Natural killer cell (primary cell): ENCODE measurements around the gene MKX. TPM values are rescaled to one million over a fixed set of nuclear protein-coding genes. Genes with fewer than 3 reads are reported as not detected.

ENCODE experiments used
- ATAC-seq, 3 donors: fragments of 150-1000 bp in 2 of 3; fragments of 200-7000 bp in 1 of 3; cut with Tn5 transposase; 1 replicate in 1 of 3; 2 replicates in 2 of 3; pipeline ENCODE4 v1.10.0; 2021; ENCODE audit warnings: mild to moderate bottlenecking in 2 of 3, moderate library complexity in 2 of 3
- DNase-seq, 2 donors: peaks; one replicate each; pipeline versions ENCODE4 v3.0.0 to v3.0.0-alpha.2; 2013 to 2021; ENCODE audit warnings: mixed read lengths in 1 of 2
- H3K27ac ChIP-seq: one replicate; pipeline ENCODE4 v1.5.1; 2013; ENCODE audit warnings: mild to moderate bottlenecking, low read length
- H3K27me3 ChIP-seq: one replicate; pipeline ENCODE4 v1.6.1; 2013; ENCODE audit warnings: low read length; ENCODE audit not compliant: control insufficient read depth, insufficient read depth
- H3K36me3 ChIP-seq: one replicate; pipeline ENCODE4 v1.6.1; 2013; ENCODE audit warnings: low read length; ENCODE audit not compliant: control insufficient read depth, insufficient read depth
- H3K4me1 ChIP-seq: one replicate; pipeline ENCODE4 v1.6.1; 2013; ENCODE audit warnings: low read length; ENCODE audit not compliant: control insufficient read depth, insufficient read depth
- H3K4me3 ChIP-seq: one replicate; pipeline ENCODE4 v1.5.1; 2013; ENCODE audit warnings: low read length
- H3K9me3 ChIP-seq: one replicate; pipeline ENCODE4 v1.6.1; 2013; ENCODE audit warnings: low read length; ENCODE audit not compliant: control insufficient read depth, insufficient read depth
- H3K27ac Mint-ChIP-seq, 2 donors: one replicate each; pipeline ENCODE4 v1.8.0; 2022; ENCODE audit warnings: mild to moderate bottlenecking in 2 of 2, mixed read lengths in 2 of 2, moderate library complexity in 1 of 2
- H3K27me3 Mint-ChIP-seq, 2 donors: one replicate each; pipeline ENCODE4 v1.8.0; 2022; ENCODE audit warnings: low read depth in 2 of 2, mixed read lengths in 2 of 2
- H3K36me3 Mint-ChIP-seq: one replicate; pipeline ENCODE4 v1.8.0; 2022; ENCODE audit warnings: mixed read lengths
- H3K4me1 Mint-ChIP-seq, 2 donors: one replicate each; pipeline ENCODE4 v1.8.0; 2022; ENCODE audit warnings: mixed read lengths in 2 of 2
- H3K4me3 Mint-ChIP-seq: one replicate; pipeline ENCODE4 v1.8.0; 2022; ENCODE audit warnings: mild to moderate bottlenecking, moderate library complexity, mixed read lengths
- H3K9me3 Mint-ChIP-seq, 2 donors: one replicate each; pipeline ENCODE4 v1.8.0; 2022; ENCODE audit warnings: mixed read lengths in 2 of 2
- CTCF ChIP-seq: fragments of 200-600 bp; IDR thresholded peaks from one replicate; pipeline ENCODE4 v1.8.0; 2022; ENCODE audit warnings: antibody characterized with exemption
- WGBS: methylation state at CpG from one replicate; pipeline ENCODE4 v1.1.7; 2013; ENCODE audit warnings: missing lambda C conversion rate; ENCODE audit not compliant: insufficient coverage; 5-methylcytosine and 5-hydroxymethylcytosine counted together
- intact Hi-C: fragments of 100-400 bp; cut with micrococcal nuclease; formaldehyde crosslinking; loops from one replicate; pipeline ENCODE4 v1.14.2; 2022
- total RNA-seq, 4 donors: library from RNA; stranded (reverse); fragments of 120-200 nt in 1 of 4; gene quantifications; one replicate each; pipeline versions ENCODE4 v1.2.3 to v1.2.4, GENCODE V29; 2013 to 2022

MKX gene
- total RNA-seq, 3 donors from 2014 or later (not counting 1 experiment from before 2014, with no cell fraction given) = not detected

GRCh38 chr10:27643301-27643700, 102.3 kb downstream of the MKX start:
- Histone ChIP-seq H3K9me3 (no peaks in the 10 kb centered on the region), H3K4me1 (no peaks in the 10 kb centered on the region), H3K27me3 (no peaks in the 10 kb centered on the region), H3K4me3 (no peak overlapping the region), H3K36me3 (no peaks in the 10 kb centered on the region), H3K27ac (no peak overlapping the region)
- WGBS = 93% methylated on average over 2 of the region's 2 CpGs
- ATAC-seq = no peak
- no peak overlapping the region for H3K4me3 Mint-ChIP-seq
- peaks cover 6 to 14% of the 10 kb centered on the region in 2 donors for H3K27me3 Mint-ChIP-seq
- no peak for DNase-seq
- peaks cover 7% of the 10 kb centered on the region for H3K36me3 Mint-ChIP-seq
- H3K9me3 Mint-ChIP-seq = peaks cover 2 to 4% of the 10 kb centered on the region in 2 donors
- intact Hi-C loops = no loop called here
- no peak overlapping the region for H3K27ac Mint-ChIP-seq
- no peaks in the 10 kb centered on the region for H3K4me1 Mint-ChIP-seq
- no peak for TF ChIP-seq CTCF

DNA sequence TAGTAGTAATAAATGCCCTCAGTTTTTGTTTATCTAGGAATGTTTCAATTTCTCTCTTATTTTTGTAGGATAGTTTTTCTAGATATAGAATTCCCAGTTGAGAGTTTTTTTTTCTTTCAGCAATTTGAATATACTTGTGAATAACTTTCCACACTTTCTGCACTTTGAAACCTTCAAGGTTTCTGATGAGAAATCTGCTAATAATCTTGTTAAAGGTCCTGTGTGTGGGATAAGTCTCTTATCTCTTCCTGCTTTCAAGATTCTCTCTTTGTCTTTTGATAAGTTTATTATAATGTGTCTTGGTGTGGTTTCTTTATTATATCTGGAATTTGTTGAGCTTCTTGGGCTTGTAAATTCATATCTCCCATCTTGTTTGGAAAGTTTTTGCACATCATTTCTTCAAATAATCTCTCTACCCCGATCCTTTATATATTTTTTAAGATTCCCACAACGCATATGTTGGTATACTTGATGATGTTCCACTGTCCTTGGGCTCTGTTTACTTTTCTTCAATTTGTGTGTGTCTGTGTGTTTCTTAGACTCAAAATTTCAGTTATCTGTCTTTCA, 103.5 kb downstream of the MKX start:
- intact Hi-C loops = no loop called here
- Mint-ChIP-seq H3K4me3 (no peak overlapping the region), H3K36me3 (peaks cover 7% of the 10 kb centered on the region), H3K27ac (no peak overlapping the region), H3K4me1 (no peaks in the 10 kb centered on the region), H3K9me3 (peaks cover 2 to 4% of the 10 kb centered on the region in 2 donors), H3K27me3 (peaks cover 4 to 10% of the 10 kb centered on the region in 2 donors)
- no peak for TF ChIP-seq CTCF
- no peaks in the 10 kb centered on the region for H3K4me1 ChIP-seq
- no peaks in the 10 kb centered on the region for H3K36me3 ChIP-seq
- H3K4me3 ChIP-seq = no peak overlapping the region
- DNase-seq (no peak), ATAC-seq (no peak)
- no peak overlapping the region for H3K27ac ChIP-seq
- 100% methylated on average over 1 of the region's 2 CpGs for WGBS
- no peaks in the 10 kb centered on the region for H3K27me3 ChIP-seq
- H3K9me3 ChIP-seq = no peaks in the 10 kb centered on the region

DNA sequence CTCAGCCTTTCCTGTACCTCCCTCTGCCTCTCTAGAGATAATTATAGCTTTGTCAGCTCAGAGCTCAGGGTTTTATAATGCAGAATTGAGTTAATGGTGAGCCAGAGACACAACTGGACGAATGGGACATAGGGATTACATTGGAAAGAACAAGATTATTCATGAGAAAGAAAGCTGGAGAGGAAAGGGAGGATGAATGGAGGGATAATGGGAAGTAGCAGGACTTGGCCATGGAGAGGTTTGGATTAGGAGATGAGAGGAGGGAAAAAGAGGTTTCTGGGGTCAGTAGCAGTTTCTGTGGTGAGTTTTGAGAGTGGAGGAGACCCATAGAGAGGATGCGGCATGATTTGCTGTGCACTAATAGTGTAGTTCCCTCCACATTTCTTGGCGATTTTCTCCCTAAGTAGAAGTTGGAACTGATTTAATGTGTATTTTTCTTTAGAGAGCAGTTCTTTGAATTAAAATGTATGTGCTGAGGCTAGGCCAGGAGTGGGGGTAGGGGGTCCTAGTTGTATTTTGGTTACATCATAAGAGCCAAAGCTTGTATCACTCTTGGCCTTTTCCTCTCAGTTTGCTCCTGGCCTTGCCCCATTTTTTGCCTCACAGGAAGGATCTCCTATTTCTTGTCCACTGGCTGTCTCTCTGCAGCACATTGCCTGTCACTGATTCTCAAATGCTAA, 107.4 kb downstream of the MKX start:
- H3K4me3 ChIP-seq = no peak overlapping the region
- no peak for TF ChIP-seq CTCF
- intact Hi-C loops = no loop called here
- H3K27me3 Mint-ChIP-seq = peaks cover 7 to 8% of the 10 kb centered on the region in 2 donors
- H3K4me1 Mint-ChIP-seq = no peaks in the 10 kb centered on the region
- H3K9me3 Mint-ChIP-seq = peaks cover 5 to 7% of the 10 kb centered on the region in 2 donors
- no peak overlapping the region for H3K4me3 Mint-ChIP-seq
- no peaks in the 10 kb centered on the region for H3K36me3 ChIP-seq
- no peak overlapping the region for H3K27ac Mint-ChIP-seq
- H3K4me1 ChIP-seq = no peaks in the 10 kb centered on the region
- H3K27ac ChIP-seq = no peak overlapping the region
- ATAC-seq = no peak
- no peaks in the 10 kb centered on the region for H3K27me3 ChIP-seq
- DNase-seq = no peak
- H3K9me3 ChIP-seq = no peaks in the 10 kb centered on the region
- WGBS = 72% methylated on average over 3 of the region's 3 CpGs
- peaks cover 7% of the 10 kb centered on the region for H3K36me3 Mint-ChIP-seq

DNA sequence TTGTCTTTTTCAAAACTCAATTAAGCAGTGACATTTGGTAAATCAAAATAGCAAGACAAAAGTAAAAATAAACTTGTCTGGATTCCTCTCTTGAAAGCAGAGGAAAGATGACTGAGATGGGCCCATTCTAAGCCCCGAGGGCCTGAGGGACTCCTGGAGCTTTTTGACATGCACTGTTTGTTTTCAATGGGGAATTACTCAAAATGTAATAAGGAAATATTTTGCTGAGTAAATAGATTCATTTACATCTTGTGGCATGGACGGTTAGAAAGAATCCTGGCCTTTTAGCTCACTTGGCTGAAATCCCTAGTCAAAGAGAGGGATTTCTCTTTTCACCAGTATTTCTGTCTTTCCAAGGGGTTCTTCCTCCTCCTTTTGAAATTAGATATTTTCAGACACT, 108.0 kb downstream of the MKX start:
- peaks cover 5 to 7% of the 10 kb centered on the region in 2 donors for H3K9me3 Mint-ChIP-seq

More for the DNA sequence above, 108.0 kb downstream of the MKX start:
- no peak for TF ChIP-seq CTCF
- peaks cover 7 to 8% of the 10 kb centered on the region in 2 donors for H3K27me3 Mint-ChIP-seq
- no peaks in the 10 kb centered on the region for H3K27me3 ChIP-seq
- H3K27ac ChIP-seq = no peak overlapping the region
- H3K36me3 ChIP-seq = no peaks in the 10 kb centered on the region
- intact Hi-C loops = no loop called here
- H3K4me1 ChIP-seq = no peaks in the 10 kb centered on the region
- 56% methylated on average over 2 of the region's 2 CpGs for WGBS
- ATAC-seq (no peak), DNase-seq (no peak)
- no peaks in the 10 kb centered on the region for H3K9me3 ChIP-seq
- H3K4me3 Mint-ChIP-seq = no peak overlapping the region
- H3K4me1 Mint-ChIP-seq = no peaks in the 10 kb centered on the region
- no peak overlapping the region for H3K4me3 ChIP-seq
- peaks cover 7% of the 10 kb centered on the region for H3K36me3 Mint-ChIP-seq
- no peak overlapping the region for H3K27ac Mint-ChIP-seq
